SK-N-SH (cell line): Measurements from ENCODE around the gene SUGP2.

ENCODE experiments used
- EP300 ChIP-seq, 2 experiments: IDR thresholded peaks; 2 replicates each; pipeline versions ENCODE4 v1.4.0 to v1.6.1; 2012; ENCODE audit warnings: borderline replicate concordance in 1 of 2, low read depth in 1 of 2, low read length in 1 of 2
- MAX ChIP-seq: IDR thresholded peaks from 2 replicates; pipeline ENCODE4 v1.4.0; 2012; ENCODE audit warnings: low read depth
- REST ChIP-seq: IDR thresholded peaks from 2 replicates; pipeline ENCODE4 v1.6.1; 2012; ENCODE audit warnings: mild to moderate bottlenecking, low read depth, low read length, moderate library complexity
- YY1 ChIP-seq: IDR thresholded peaks from 2 replicates; pipeline ENCODE4 v1.4.0; 2012; ENCODE audit warnings: low read depth, mild to moderate bottlenecking

GRCh38 chr19:18955042-18955441, 78.3 kb downstream of the SUGP2 start:
- TF ChIP-seq EP300 (IDR thresholded peaks at IDR 0.05; ENCODE audit: borderline replicate concordance in 1 of 2, low read depth in 1 of 2, low read length in 1 of 2) (no peak), MAX (no peak), REST (no peak), YY1 (no peak)
